ENCODE data around the gene ZFAND2B.
"Not testable (repeated sequence)": the region's sequence is repeated elsewhere in the genome, so short reads cannot be mapped to it uniquely, and the experiment has no call there.

The ZFAND2B gene

DNA sequence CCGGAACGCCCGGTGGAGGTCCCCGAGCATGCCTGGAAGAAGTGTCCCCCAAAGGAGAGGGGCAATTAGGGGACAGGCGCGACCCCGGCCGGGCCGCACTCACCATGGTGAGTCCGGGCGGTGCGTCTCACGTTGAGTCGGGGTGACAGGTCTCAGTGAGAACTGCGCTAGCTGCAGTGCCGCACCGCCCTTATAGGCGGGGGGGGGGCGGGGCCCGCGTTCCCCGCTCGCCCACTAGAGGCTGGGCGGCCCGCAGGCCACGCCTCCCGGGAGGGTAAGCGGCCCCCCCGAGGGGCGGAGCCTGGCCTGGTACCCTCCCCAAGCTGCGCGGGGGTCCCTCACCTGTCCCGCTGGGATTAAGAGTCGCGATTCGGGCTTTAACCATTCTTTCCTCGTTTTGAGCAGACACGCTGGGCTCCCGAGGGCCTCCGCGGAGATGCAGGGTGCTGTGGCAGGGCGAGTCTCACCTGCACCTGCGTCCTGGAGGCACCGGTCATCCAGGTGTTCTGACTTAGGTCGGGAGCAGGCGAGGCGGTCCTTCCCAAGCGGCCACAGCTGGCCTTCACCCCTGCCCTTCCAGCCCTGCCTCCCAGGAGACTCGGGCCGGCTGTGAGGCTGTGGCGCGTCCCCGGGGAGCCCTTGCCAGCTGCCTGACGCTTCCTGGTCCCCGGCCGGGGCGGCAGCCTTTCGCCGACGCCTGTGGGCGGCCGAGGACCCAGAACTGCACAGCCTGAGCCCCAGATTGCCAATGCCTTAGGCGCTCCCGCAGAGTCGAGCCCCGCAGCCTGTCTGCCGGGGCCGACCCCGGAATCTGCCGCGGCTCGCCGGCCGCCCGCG is 47.4 kb downstream of the ZFAND2B start, which contains the start of gene TUBA4A:
TUBA4A (minus strand) TSS at position 166 of the 837 bp plus-strand sequence; CDS start at position 106, 60 bp downstream.
- Histone ChIP-seq H3K4me1 (ENCODE audit: control insufficient read depth, insufficient read depth, low read length) (peaks cover 51% of the 10 kb centered on the region), H3K27me3 (ENCODE audit: control insufficient read depth in 1 of 2, insufficient read depth in 2 of 2, low read length in 2 of 2) (no peaks in the 10 kb centered on the region), H3K9me3 (ENCODE audit: control insufficient read depth in 2 of 2, low read length in 2 of 2) (no peaks in the 10 kb centered on the region), H3K4me3 (ENCODE audit: low read length in 2 of 2) (peak within 1 kb of the TSS; percentile 90 to 96), H3K27ac (ENCODE audit: low read length) (peak within 1 kb of the TSS; percentile 90), H3K36me3 (ENCODE audit: control insufficient read depth in 2 of 2, insufficient read depth in 2 of 2, low read length in 2 of 2) (peaks cover 6 to 9% of the 10 kb centered on the region in 2 donors), H3K9ac (ENCODE audit: low read length in 2 of 2) (peak within 1 kb of the TSS; percentile 73 to 86)

DNA sequence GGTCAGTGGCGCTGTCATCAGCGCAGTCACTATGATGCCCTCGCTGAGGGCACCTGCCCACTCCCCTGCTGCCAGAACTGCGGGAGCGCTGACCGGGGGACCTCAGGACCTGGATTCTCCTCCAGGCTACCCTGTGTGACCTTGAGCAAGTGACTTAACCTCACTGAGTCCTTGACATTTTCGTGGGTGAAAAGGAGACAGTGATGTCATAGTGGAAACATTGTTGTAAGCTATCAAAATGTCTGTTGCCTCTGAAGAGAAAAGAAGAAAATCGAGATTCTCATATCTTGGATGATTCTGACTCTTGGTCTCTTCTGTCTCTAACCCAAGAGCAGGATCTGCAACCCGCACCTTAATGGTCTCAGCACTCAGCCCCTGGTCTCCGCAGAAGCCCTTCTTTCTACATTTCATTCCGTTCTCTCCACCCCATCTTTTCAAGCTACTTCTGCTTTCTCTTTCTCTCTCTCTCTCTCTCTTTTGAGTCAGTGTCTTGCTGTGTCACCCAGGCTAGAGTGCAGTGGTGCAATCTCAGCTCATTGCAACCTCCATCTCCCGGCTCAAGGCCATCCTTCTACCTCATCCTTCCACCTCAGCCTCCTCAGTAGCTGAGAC is 48.1 kb downstream of the ZFAND2B start:
- Histone ChIP-seq H3K4me1 (ENCODE audit: control insufficient read depth, insufficient read depth, low read length) (peaks cover 44% of the 10 kb centered on the region), H3K27me3 (ENCODE audit: control insufficient read depth in 1 of 2, insufficient read depth in 2 of 2, low read length in 2 of 2) (no peaks in the 10 kb centered on the region), H3K27ac (ENCODE audit: low read length) (peak overlapping the region; percentile 90), H3K9ac (ENCODE audit: low read length in 2 of 2) (peak overlapping the region; percentile 68 to 86), H3K4me3 (ENCODE audit: low read length in 2 of 2) (peak overlapping the region; percentile 90 to 96), H3K9me3 (ENCODE audit: control insufficient read depth in 2 of 2, low read length in 2 of 2) (no peaks in the 10 kb centered on the region), H3K36me3 (ENCODE audit: control insufficient read depth in 2 of 2, insufficient read depth in 2 of 2, low read length in 2 of 2) (peaks cover 6 to 9% of the 10 kb centered on the region in 2 donors)

DNA sequence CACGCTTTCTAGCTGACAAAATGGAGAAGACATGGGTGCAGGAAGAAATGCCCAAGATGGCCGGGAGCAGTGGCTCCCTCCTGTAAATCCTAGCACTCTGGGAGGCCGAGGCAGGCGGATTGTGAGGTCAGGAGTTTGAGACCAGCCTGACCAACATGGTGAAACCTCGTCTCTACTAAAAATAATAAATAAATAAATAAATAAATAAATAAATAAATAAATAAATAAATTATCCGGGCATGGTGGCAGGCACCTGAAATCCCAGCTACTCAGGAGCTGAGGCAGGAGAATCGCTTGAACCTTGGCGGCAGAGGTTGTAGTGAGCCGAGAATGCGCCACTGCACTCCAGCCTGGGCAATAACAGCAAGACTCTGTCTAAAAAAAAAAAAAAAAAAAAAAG is 52.4 kb downstream of the ZFAND2B start:
- H3K4me1 ChIP-seq (ENCODE audit: control insufficient read depth, insufficient read depth, low read length); H3K36me3 ChIP-seq (ENCODE audit: control insufficient read depth in 2 of 2, insufficient read depth in 2 of 2, low read length in 2 of 2); H3K9me3 ChIP-seq (ENCODE audit: control insufficient read depth in 2 of 2, low read length in 2 of 2); H3K9ac ChIP-seq (ENCODE audit: low read length in 2 of 2); H3K27me3 ChIP-seq (ENCODE audit: control insufficient read depth in 1 of 2, insufficient read depth in 2 of 2, low read length in 2 of 2); H3K27ac ChIP-seq (ENCODE audit: low read length); H3K4me3 ChIP-seq (ENCODE audit: low read length in 2 of 2): not testable (repeated sequence)
